SK-N-DZ (cell line): ENCODE measurements around the gene TSR2. TPM values are rescaled to one million over a fixed set of nuclear protein-coding genes. Genes with fewer than 3 reads are reported as not detected.
A peak's percentile ranks its signal among the peaks of the same experiment; 100 is the strongest.

Experiments
- DNase-seq: peaks from one replicate; pipeline ENCODE4 v3.0.0-alpha.2; 2015; ENCODE audit warnings: low spot score
- polyA plus RNA-seq, 2 experiments: library from polyadenylated mRNA; depleted of rRNA; stranded (reverse); fragments of >200 nt; gene quantifications; 2 replicates each; pipeline ENCODE4 v1.2.3, GENCODE V29; 2014

The TSR2 gene, protein sequence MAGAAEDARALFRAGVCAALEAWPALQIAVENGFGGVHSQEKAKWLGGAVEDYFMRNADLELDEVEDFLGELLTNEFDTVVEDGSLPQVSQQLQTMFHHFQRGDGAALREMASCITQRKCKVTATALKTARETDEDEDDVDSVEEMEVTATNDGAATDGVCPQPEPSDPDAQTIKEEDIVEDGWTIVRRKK
- 20.1 and 27.1 TPM in 2 replicates for polyA plus RNA-seq (2014; cell fraction: cytosol; rRNA removed)
- 8.6 and 13.9 TPM in 2 replicates for polyA plus RNA-seq (2014; cell fraction: nucleus; rRNA removed)

DNA sequence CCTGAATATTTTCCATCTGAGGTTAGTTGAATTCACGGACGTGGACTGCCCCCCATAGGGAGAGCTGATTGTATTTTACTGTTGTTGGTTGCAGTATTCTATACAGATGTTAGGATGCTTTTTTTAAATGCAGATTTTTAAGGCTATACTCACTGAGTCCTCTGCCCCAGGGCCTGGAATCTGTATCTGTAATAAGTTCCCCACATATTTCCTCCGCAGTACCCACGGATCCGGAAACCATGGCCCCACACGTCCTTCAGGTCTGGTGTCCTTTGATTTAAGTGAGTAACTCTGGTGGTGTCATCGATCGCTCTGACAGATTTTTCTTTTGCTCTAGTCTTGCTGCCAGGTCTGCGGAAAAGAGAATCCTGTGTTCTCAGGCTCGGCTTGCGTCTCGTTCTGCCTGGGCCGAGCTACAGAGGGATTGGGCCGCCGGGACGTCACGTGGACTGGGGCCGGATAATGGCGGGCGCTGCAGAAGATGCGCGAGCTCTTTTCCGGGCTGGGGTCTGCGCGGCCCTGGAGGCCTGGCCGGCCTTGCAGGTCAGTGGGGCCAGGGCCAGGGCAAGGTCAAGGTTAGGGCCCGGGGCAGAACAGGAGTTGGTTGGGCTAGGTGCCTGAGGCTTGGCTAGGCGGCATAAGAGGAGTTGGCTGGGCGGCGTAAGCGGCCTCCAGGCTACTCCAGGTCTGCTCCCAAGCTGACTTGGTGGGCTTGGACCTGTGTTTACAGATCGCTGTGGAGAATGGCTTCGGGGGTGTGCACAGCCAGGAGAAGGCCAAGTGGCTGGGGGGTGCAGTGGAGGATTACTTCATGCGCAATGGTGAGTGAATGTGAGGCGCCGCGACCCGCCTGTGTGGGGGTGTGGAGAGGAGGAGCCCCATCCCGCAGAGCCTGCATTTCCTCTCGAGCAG is at the start of gene TSR2:
Gene TSR2 (plus strand): TSS at position 445 of the 912 bp plus-strand sequence. CDS start 18 bp downstream, at position 463.
- DNase-seq = peak; percentile 88

- DNase-seq = no peak
Observed at GRCh38 chrX:54397113-54397512, 43.1 kb upstream of the TSR2 start.

GRCh38 chrX:54407266-54407665 is 32.9 kb upstream of the TSR2 start:
- no peak for DNase-seq

DNA sequence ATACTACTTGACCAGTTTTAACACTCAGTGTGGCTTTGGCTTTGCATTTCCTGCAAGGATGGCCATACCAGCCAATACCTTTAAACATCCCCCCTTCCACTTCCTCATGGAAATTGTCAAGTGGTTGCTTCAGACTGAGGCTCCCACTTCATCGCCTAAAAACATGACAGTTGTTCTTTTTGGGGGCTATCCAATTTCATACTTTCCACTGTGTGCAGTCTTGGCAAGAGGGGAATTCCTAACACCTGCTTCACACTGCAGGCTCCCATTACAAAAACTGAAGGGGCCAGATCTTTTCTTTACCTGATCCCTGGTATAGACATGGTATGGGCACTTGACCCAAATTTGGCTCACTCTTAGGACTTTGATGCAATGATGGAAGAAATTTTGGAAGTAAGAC is 28.5 kb upstream of the TSR2 start:
- DNase-seq = no peak

- no peak for DNase-seq
Observed at GRCh38 chrX:54413753-54414152, 26.5 kb upstream of the TSR2 start.

DNA sequence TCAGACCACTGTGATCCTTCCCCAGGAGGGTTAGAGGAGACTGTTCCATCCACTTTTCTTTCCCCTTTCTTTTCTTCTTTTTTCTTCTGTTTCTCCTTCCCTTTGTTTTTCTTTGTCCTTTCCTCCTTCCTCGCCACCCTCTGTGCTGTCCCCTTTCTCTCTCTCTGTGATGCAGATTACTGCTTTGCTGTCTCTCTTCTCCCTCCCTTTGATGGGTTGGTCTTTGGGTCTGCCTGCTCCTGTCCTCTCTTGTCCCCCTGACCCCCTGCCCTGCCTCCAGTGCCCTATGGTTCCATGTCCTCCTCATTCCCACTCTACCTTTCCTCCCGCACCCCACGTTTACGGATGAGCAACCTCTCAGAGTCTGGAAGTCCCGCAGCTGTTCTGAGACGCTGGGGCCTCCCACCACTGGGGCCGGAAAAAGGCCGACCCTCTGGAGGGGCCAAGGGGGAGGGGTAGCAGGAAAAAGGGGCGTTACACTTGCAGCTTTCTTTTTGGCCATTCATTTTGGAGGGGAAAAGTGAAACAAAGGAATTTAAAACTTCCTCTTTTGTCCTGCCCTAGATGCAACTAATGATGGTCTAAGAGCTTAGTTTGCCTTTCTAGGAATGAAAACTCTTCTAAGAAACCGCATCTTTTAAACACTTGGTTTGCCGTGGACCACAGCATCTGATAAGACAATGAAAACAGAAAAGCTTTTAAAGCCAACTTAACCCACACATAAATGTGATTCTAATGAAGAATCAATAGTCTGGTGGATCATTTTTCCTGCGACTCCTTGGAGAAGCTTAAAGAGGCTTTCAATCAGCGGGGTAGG is 24.5 kb upstream of the TSR2 start:
- DNase-seq = no peak

- DNase-seq = no peak
Observed at GRCh38 chrX:54416965-54417364, 23.2 kb upstream of the TSR2 start.

DNA sequence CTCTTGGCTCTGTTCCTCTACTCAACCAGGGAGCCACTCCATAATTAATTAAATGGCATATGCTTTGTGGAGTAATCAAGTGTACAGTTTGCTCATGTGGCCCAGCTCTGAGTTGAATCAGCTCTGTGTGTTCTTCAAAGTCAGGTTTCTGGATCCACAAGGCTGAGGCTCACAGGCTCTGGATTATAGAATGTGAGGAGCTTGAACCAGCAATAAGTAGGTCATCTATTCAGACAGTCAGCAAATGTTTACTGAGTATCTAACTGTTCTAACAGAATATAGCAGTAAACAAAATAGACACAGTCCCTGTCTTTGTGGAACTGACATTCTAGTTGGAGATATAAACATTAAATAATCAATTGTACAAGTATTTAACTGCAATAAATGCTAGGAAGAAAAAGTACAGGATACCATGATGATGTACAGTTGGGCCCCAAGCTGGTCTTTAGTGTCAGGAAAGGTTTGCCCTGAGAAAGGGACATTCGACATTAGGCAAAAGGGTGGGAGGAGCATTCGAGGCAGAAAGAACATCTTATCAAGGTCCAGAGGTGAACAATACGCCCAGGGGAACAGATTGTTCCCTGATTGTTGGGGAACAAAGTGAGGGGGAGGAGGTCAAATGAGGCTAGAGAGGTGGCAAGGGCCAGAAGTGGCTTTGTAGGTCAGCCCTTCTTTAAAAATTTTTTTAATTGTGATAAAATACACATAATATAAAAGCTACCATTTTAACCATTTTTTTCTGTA is 20.5 kb upstream of the TSR2 start:
- no peak for DNase-seq

GRCh38 chrX:54422168-54422567 is 18.0 kb upstream of the TSR2 start:
- DNase-seq = no peak

DNA sequence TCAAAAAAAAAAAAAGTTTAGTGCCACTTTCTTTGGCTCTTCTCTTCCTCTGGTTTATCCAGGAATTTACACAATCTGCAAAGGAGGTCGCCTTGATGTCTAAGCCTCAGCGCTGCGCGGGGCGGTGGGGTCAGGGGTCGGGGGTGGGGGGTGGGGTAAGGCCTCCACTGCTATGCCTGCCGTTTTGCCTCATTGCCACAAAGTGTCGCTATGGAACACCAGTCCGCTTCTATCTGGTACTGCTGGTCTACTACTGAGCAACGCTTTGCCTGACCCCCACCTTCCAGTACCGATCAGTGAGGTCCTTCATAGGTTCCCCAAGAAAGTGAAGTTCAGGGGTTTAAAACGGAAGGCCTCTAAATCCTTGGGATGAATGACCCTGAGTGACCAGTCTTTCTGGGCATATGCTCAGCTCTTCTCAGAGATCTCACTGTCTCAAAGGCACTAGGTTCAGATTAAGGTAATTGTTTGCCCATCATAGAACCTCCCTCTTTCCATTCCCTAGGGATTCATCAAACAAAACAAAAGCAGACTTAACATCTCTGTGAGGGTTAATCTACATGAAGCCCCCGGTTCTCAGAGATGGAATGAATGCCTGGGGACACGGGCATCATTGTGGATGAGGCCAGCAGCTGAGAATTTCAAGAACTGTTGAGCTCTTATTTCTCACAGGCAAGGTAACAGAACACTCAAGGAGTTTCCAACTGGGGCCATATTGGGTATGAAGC is 16.9 kb upstream of the TSR2 start:
- no peak for DNase-seq

DNA sequence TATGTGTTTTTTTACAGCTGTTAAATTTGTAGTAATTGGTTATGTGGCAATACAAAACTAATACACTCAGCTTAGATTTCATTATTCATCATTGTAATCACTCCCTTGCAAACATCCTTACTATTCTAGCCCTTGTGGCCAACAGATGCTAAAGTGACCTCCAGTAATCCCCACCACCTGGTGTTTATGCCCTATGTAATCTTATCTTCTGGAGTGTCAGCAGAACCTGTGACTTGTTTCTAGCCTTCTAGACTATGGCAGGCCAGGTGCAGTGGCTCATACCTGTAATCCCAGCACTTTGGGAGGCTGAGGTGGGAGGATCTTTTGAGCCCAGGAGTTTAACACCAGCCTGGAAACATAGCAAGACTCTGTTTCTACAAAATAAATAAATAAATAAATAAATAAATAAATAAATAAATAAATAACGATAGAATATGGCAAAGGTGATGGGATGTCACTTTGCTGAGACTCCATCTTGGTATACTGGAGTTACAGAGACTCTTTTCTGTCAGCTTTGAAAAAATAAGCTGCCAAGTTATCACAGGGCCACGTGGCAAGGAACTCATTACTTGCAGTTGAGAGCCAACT is 12.3 kb upstream of the TSR2 start:
- DNase-seq = no peak

- DNase-seq = no peak
Observed at GRCh38 chrX:54430519-54430918, 9.7 kb upstream of the TSR2 start.

DNA sequence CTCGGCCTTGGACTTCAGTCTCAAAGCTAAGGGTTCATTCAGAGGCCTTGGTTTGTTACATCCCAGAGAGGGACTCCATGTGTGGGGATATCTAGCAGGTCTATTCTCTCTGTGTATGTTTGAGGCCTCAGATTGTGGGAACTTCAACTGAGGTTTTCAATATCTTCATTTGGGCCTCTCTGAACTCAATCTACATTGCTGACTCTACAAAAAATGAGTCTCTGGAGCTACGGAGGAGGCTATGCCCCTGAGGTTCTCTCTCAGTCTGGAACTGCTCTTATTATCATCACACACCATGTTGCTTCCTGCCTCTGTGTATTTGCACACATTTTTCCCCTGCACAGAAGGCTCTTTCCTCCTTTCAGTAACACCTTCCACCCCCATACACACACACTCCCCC is 5.1 kb upstream of the TSR2 start:
- DNase-seq = no peak

GRCh38 chrX:54442790-54443189 is 2.6 kb downstream of the TSR2 start:
- no peak for DNase-seq

DNA sequence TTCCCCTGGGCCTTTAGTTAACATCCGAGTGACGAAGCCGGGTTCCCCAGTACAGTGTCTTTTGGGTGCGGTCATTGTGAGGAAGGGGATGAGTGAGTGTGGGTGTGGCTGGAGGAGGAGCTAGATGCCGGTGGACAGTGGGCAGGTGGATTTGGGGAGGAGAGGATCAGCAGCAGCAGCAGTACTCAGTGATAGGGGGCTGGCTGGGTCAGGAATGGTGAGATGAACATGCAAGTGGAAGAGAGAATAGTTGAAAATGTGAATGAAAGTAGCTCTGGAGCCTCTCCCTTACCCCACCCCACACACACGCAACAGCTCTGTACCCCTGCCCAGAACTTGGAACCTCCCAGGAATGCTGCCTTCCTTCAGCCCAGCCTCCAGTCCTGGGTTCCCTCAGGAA is 4.5 kb downstream of the TSR2 start:
- no peak for DNase-seq

DNA sequence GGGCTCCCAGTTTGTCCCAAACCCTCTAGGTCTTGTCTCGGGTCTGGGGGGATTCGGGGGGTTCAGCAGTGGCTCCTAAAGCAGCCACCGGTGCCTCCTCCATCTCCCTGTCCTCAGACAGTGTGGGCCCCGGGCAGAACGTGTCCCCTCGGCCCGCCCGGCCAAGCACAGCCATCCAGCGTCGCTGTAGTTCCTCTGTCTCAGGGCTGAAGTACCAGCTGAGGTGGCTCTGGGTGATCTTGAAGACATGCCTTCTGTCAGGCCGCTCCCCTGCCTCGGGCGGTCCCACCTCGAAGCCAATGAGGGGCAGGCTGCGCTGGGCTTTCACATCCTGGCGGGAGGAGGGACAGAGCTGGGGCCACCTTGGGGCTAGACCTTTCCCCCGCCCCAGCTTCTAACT is 5.9 kb downstream of the TSR2 start:
- DNase-seq = no peak

GRCh38 chrX:54447461-54447860 is 7.3 kb downstream of the TSR2 start:
- no peak for DNase-seq

DNA sequence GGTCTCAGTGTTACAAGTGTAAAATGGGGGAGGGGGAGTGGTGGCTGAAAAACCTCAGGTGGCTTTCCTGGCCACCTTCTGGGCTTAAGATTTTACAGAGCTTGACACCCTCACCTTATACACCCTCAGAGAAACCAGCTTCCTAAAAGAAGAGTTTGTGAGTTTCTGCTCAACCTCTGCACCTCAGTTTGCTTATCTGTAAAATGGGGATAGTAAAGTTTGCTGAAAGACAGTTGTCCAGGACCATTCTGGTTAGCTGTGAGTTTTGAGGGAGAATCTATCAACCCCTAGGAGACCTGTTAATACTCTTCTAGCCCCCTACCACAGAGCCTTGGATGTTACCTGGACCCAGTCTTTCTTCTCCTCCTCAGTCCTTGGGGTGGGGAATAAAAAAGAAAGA is 9.7 kb downstream of the TSR2 start:
- DNase-seq = no peak

GRCh38 chrX:54452920-54453319 is 12.7 kb downstream of the TSR2 start:
- peak; percentile 81 for DNase-seq

DNA sequence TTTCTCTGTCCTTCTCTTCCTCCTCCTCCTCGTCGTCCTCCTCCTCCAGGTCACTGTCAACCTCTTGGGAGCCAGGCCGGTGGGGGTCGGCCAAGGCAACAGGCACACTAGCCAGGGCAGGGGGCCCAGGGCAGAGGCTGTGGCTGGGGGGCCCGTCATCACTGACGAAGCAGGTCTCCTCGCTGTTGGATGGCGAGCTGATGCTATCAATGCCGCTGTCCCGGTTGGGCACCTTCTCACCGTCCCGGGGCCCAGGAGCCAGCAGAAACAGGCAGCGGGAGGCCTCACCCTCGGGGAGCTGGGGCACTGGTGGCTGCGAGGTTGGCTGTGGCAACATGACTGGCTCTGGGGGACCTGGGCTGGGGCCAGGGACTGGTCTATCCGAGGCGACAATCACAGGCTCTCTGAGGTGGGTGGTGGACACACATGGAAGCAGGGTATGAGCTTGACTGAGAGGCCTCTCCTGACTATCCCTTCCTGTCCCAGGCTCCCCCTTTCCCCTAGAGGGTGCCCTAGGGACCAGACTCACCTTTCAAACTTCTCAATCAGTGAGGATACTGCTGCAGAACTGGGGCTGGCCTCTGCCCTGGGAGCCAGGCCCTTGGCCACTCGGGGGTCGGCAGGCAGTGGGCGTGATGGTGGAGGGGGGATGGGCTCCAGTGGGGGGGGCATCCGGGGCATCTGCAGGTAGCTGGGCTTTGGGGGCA is 30.0 kb downstream of the TSR2 start:
- no peak for DNase-seq
